Astrocyte of the cerebellum (primary cell): ENCODE data around the gene PLA2G4D.

ENCODE experiments used
- DNase-seq: peaks from one replicate; pipeline ENCODE4 v3.0.0-alpha.2; 2011; ENCODE audit warnings: low read depth
- H3K4me3 ChIP-seq: 2 replicates; pipeline ENCODE4 v1.5.1; 2011; ENCODE audit warnings: mild to moderate bottlenecking, low read depth, low read length, moderate library complexity
- CTCF ChIP-seq: IDR thresholded peaks from 2 replicates; pipeline ENCODE4 v1.5.1; 2012; ENCODE audit warnings: low read length, low read depth, moderate library complexity, mild to moderate bottlenecking; ENCODE audit errors: missing control alignments
- in situ Hi-C: cut with HindIII; loops from 2 replicates; pipeline ENCODE4 v1.10.0; 2017; ENCODE audit warnings: low sequenced_read_pairs

PLA2G4D gene

GRCh38 chr15:42118650-42119445 is 24.5 kb upstream of the PLA2G4D start:
- no peak for TF ChIP-seq CTCF
- DNase-seq, result no peak
- in situ Hi-C loops, result no loop called here
- H3K4me3 ChIP-seq, result no peak overlapping the region

GRCh38 chr15:42111924-42112323 is 17.6 kb upstream of the PLA2G4D start:
- H3K4me3 ChIP-seq, result no peak overlapping the region
- TF ChIP-seq CTCF, result no peak
- in situ Hi-C loops, result no loop called here
- no peak for DNase-seq

- no peak for TF ChIP-seq CTCF
- in situ Hi-C loops, result no loop called here
- DNase-seq, result no peak
- no peak overlapping the region for H3K4me3 ChIP-seq
Measured at GRCh38 chr15:42110367-42110766, 16.0 kb upstream of the PLA2G4D start.

- no peak for TF ChIP-seq CTCF
- no peak overlapping the region for H3K4me3 ChIP-seq
- in situ Hi-C loops, result no loop called here
Measured at GRCh38 chr15:42108806-42109205, 14.4 kb upstream of the PLA2G4D start.

GRCh38 chr15:42108189-42108588 is 13.8 kb upstream of the PLA2G4D start:
- TF ChIP-seq CTCF, result no peak

More at GRCh38 chr15:42108806-42109205, 14.4 kb upstream of the PLA2G4D start:
- no peak for DNase-seq

GRCh38 chr15:42107473-42107872 is 13.1 kb upstream of the PLA2G4D start:
- H3K4me3 ChIP-seq, result no peak overlapping the region
- no peak for TF ChIP-seq CTCF
- in situ Hi-C loops, result no loop called here
- no peak for DNase-seq

More at GRCh38 chr15:42108189-42108588, 13.8 kb upstream of the PLA2G4D start:
- in situ Hi-C loops, result no loop called here
- H3K4me3 ChIP-seq, result no peak overlapping the region
- no peak for DNase-seq

GRCh38 chr15:42106288-42106687 is 11.9 kb upstream of the PLA2G4D start:
- no peak for TF ChIP-seq CTCF
- DNase-seq, result no peak
- in situ Hi-C loops, result no loop called here
- H3K4me3 ChIP-seq, result no peak overlapping the region
